Activated naive CD4-positive, alpha-beta T cell treated with anti-CD3 and anti-CD28 coated beads, Interleukin-2, amount 50 U/mL, for 72 hours (primary cell): ENCODE results near the gene RBM22. TPM values are rescaled to one million over a fixed set of nuclear protein-coding genes. Genes with fewer than 3 reads are reported as not detected.

Source experiments
- ATAC-seq, 2 donors: fragments of 150-1000 bp; cut with Tn5 transposase; 2 replicates each; pipeline ENCODE4 v1.10.0; 2021; ENCODE audit warnings: mild to moderate bottlenecking in 2 of 2, moderate library complexity in 2 of 2
- DNase-seq, 2 donors: peaks; one replicate each; pipeline ENCODE4 v3.0.0; 2021 to 2022; ENCODE audit warnings: low spot score in 2 of 2
- H3K27ac Mint-ChIP-seq, 2 donors: one replicate each; pipeline ENCODE4 v1.8.0; 2022; ENCODE audit warnings: mild to moderate bottlenecking in 2 of 2, mixed read lengths in 2 of 2
- H3K36me3 Mint-ChIP-seq, 2 donors: one replicate each; pipeline ENCODE4 v1.8.0; 2022; ENCODE audit warnings: mixed read lengths in 2 of 2
- H3K9me3 Mint-ChIP-seq, 2 donors: one replicate each; pipeline ENCODE4 v1.8.0; 2022; ENCODE audit warnings: mixed read lengths in 2 of 2
- total RNA-seq, 2 donors: library from RNA; stranded (reverse); gene quantifications; one replicate each; pipeline ENCODE4 v1.2.3, GENCODE V29; 2022

Gene RBM22
- total RNA-seq, 2 donors from 2014 or later = 62.0 to 104 TPM

GRCh38 chr5:150690760-150691159, 10.1 kb downstream of the RBM22 start:
- no peaks in the 10 kb centered on the region for H3K9me3 Mint-ChIP-seq
- H3K36me3 Mint-ChIP-seq = peaks cover 6 to 31% of the 10 kb centered on the region in 2 donors
- ATAC-seq (no peak), DNase-seq (no peak)
- peak overlapping the region in 1 of 2 donors; percentile 72 for H3K27ac Mint-ChIP-seq

DNA sequence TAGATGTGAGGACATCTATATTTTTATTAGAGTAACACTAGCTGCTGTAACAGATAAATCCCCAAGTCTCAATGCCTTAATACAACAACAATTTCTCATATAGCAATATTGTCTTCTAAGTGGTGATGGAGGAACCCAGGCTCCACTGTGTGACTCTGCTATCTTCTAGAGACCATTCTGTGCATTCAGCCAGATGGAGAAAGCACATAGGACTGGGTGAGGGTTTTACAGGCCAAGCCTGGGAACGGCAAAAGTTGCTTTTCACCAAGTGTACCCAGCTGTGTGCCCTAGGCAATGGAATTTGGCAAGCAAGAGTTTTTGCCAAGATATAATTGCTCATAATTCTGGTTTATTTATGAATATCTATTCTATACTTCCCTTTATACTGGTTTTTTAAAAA, 11.7 kb downstream of the RBM22 start:
- ATAC-seq (peak in 1 of 2 donors; percentile 10), DNase-seq (no peak)
- Mint-ChIP-seq H3K27ac (no peak overlapping the region), H3K36me3 (peaks cover 6 to 22% of the 10 kb centered on the region in 2 donors), H3K9me3 (no peaks in the 10 kb centered on the region)

DNA sequence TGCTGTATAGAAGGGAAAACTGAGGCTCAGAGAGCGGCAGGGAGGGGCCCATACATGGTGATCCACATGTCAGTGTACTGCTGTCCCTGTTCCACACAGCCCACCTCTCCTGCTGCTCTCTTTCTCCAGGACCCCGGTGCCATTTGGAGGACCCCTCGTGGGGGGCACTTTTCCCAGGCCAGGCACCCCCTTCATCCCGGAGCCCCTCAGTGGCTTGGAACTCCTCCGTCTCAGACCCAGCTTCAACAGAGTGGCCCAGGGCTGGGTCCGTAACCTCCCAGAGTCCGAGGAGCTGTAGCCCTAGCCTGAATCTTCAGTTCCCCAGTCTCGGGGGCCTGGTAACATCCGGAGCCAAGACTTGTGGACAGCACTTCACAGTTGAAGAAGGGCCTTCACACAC, 24.3 kb downstream of the RBM22 start:
- no peak overlapping the region for H3K27ac Mint-ChIP-seq
- H3K9me3 Mint-ChIP-seq = no peaks in the 10 kb centered on the region
- DNase-seq (no peak), ATAC-seq (no peak)
- H3K36me3 Mint-ChIP-seq = no peaks in the 10 kb centered on the region

DNA sequence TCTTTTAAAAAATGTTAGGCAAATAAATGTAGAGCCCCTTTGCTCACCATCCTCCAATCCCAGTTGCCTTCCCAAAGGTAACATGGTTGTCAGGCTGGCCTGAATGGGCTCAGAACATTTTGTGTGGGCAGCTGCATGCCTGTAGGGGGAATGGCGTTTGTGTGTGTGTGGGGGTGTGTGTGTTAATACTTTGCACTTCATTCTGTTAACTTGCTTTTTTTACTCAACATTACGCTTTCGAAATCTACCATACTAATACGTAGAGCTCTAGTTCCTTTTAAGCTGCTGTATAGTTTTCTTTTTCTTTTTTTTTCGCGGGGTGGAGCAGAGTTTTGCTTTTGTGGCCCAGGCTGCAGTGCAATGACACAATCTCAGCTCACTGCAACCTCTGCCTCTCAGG, 25.8 kb downstream of the RBM22 start:
- Mint-ChIP-seq H3K9me3 (no peaks in the 10 kb centered on the region), H3K27ac (no peak overlapping the region), H3K36me3 (no peaks in the 10 kb centered on the region)
- ATAC-seq = no peak
- DNase-seq = no peak

- DNase-seq = no peak
- Mint-ChIP-seq H3K9me3 (no peaks in the 10 kb centered on the region), H3K27ac (no peak overlapping the region), H3K36me3 (no peaks in the 10 kb centered on the region)
- no peak for ATAC-seq
These were observed 26.5 kb downstream of the RBM22 start for GRCh38 chr5:150674341-150674821.

- H3K27ac Mint-ChIP-seq = no peak overlapping the region
- DNase-seq (no peak), ATAC-seq (no peak)
- no peaks in the 10 kb centered on the region for H3K9me3 Mint-ChIP-seq
- H3K36me3 Mint-ChIP-seq = no peaks in the 10 kb centered on the region
These were observed 28.0 kb downstream of the RBM22 start for GRCh38 chr5:150672884-150673275.

- no peaks in the 10 kb centered on the region for H3K36me3 Mint-ChIP-seq
- DNase-seq = peak in 1 of 2 donors; percentile 30
- H3K9me3 Mint-ChIP-seq = no peaks in the 10 kb centered on the region
- peak; percentile 79 to 82 for ATAC-seq
- H3K27ac Mint-ChIP-seq = no peak overlapping the region
These were observed 28.5 kb downstream of the RBM22 start for GRCh38 chr5:150672237-150672883.

DNA sequence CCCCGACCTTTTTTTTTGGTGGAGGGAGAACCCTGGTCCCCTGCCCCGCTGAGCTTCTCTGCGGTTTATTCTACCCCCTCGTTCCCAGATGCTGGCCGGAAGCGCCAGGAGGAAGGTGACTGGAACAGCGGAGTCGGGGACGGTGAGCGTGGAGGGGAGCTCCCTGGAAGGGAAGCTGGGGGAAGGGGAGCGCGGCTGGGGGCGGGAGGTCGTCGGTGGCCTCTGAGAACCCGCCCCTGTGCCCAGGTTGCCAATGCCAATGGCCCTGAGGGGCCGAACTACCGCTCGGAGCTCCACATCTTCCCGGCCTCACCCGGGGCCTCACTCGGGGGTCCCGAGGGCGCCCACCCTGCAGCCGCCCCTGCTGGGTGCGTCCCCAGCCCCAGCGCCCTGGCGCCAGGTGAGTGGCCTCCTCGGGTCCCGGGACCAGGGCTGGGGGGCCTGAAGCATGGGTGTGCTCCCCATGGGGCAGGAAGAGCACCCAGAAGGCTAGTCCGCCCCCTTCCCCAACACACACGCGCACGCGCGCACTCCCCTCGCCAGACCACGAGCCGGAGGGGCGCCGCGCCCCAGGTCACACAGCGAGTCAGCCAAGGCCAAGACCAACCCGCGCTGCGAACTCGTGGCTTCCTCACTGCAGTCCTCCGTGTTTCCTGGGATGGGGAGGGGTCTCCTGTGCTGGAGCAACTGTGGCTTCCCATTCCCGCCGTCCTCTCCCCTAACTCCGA, 29.2 kb downstream of the RBM22 start:
- Mint-ChIP-seq H3K27ac (no peak overlapping the region), H3K9me3 (no peaks in the 10 kb centered on the region), H3K36me3 (no peaks in the 10 kb centered on the region)
- peak in 1 of 2 donors; percentile 25 for DNase-seq
- peak; percentile 61 to 68 for ATAC-seq

DNA sequence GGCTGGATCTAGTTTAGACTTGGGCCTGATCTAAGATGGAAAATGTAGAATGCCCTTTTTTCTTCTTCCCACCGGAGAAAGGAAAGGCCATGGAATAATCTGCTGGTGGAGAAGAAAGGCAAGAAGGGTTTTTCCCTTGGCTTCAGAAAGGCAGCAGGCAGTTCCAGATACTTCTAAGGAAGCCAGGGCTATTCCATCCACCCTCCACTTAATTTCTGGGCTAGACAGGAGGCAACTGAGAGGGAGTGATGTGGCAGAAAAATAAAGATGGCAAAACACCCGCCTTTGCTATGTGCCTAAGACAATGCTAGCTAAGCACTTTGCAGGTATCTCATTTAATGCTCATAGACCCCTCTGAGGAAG, 29.9 kb downstream of the RBM22 start:
- H3K36me3 Mint-ChIP-seq = no peaks in the 10 kb centered on the region
- DNase-seq (no peak), ATAC-seq (no peak)
- no peaks in the 10 kb centered on the region for H3K9me3 Mint-ChIP-seq
- no peak overlapping the region for H3K27ac Mint-ChIP-seq

DNA sequence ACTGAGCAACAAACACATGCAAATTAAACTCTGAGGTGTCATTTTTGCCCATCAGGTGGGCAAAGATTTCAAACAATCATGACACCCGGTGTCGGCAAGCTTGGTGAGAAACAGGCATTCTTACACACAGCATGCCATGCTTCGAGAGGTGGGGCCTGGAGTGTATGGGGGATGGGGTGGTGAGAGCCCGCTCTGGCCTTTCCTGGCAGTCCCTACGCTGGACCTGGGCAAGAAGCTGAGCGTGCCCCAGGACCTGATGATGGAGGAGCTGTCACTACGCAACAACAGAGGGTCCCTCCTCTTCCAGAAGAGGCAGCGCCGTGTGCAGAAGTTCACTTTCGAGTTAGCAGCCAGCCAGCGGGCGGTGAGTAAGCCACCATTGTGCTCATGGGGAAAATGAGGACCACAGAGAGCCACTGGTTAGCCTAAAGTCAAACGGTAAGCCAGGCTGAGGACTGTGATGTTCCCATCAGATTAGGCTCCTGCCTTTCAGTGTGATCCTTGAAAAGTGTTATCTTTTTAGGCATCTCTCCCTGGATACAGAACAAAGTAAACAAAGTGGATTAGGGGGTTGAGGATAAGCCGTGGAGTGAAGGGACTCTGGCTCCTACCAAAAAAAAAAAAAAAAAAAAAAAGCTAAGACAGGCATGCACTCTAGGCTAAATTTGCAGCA, 30.5 kb downstream of the RBM22 start:
- Mint-ChIP-seq H3K36me3 (no peaks in the 10 kb centered on the region), H3K9me3 (no peaks in the 10 kb centered on the region), H3K27ac (no peak overlapping the region)
- ATAC-seq = no peak
- no peak for DNase-seq

DNA sequence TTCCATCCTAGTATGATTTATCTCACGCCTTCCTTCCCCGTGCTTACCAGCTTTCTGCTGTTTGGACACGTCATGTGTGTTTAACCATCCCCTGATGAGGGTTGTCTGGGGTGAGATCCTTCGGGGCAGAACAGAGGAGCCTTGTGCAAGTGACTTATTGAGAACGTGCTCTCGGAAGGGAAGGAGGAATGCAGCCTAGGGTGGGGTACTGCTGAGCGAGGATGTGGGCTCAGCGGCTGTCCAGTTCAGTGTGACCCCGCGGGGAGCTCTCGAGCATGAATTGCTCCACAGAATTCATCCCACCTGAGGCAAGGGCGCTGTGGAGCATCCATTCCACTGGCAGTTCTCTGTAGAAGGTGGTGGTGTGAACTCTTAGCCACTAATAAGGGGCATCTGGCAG, 35.8 kb downstream of the RBM22 start:
- Mint-ChIP-seq H3K27ac (no peak overlapping the region), H3K9me3 (no peaks in the 10 kb centered on the region), H3K36me3 (no peaks in the 10 kb centered on the region)
- no peak for DNase-seq
- no peak for ATAC-seq

DNA sequence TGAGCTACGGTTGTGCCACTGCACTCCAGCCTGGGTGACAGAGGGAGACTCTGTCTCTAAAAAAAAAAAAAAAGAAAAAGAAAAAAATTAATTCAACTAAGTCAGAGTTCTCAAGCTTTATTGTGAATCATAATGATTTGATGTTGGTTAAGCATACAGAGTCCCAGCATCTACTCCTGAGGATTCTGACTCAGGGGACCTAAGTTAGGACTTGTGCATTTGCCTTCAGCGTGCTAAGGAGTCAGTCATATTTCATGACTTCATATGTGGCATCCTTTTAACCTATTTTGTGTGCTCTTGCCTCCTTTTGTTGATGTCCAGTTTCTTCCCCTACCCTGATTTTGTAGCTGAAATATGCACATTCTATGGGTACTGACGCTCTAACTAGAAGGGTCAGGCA, 36.9 kb downstream of the RBM22 start:
- Mint-ChIP-seq H3K27ac (no peak overlapping the region), H3K36me3 (no peaks in the 10 kb centered on the region), H3K9me3 (no peaks in the 10 kb centered on the region)
- ATAC-seq (no peak), DNase-seq (no peak)

DNA sequence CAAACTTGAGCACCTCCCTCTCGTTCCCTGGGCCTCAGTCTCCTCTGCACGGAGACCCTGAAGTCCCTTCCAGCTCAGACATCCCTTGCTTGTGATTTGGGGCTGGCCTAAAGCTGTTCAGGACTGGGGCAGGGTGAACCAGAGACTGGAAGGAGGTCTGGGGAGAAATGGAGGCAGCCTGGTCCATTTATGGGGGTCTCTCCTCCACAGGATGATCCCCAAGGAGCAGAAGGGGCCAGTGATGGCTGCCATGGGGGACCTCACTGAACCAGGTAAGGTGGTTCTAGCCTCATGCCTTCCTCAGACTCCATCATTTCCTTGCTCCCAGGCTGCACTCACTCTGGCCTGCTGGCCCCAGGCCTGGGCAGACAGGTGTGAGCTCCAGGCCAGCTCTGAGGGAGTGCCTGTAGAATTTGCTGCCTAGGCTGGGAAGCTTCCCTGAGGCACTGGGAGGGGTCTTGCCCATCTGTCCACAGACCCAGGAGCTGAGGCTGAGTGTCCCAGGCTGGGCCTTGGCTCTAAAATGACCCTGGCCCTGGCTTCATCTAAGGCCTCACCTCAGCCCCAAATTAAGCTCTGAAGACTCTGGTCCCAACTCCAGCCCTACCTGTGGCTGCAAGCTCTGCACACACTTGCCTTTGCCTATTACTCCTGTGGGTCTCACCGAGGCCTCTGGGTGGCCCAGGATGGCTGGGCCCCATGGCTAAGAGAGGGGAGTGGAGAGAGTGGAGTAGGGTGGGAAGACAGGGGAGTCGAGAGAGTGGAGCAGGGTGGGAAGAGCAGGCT, 37.9 kb downstream of the RBM22 start:
- no peak overlapping the region for H3K27ac Mint-ChIP-seq
- H3K36me3 Mint-ChIP-seq = no peaks in the 10 kb centered on the region
- no peaks in the 10 kb centered on the region for H3K9me3 Mint-ChIP-seq
- ATAC-seq = no peak
- DNase-seq = no peak

DNA sequence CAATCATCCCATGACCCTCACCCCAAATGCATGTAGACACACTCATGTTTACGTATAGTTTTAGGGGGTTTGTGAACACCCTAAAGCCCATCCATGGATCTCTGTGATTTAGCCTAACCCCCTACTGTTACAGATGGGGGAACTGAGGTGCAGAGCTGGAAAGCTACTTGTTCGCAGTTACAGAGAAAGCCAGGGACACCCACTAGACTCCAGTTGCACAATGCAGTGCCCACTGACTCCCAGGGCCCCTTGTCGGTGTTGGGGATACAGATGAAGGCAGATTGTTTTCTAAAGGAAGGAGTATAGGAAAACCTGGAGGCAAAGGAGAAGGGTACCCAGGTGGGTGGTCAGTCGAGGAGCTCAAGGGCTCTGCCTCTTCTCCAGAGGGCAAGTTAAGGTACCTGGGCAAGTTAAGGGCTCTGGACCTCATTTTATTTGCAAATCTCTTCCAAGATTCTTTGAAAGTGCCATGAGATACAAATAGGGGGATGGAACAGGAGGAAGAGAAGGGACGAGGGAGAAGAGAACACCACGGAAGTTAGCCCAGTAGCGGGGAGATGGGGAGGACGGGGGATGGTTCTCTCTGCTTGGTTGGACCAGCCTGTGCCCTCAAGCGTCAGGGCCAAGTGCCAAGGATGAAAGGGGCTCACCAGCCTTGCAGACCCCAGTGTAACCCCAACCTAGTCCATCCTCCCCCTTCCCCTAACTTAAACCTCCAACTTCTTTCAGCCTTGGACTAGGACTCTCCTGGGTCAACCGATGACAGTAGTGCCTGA, 38.9 kb downstream of the RBM22 start:
- no peak for DNase-seq
- Mint-ChIP-seq H3K27ac (peak overlapping the region in 1 of 2 donors; percentile 50), H3K9me3 (no peaks in the 10 kb centered on the region), H3K36me3 (no peaks in the 10 kb centered on the region)
- ATAC-seq = no peak

GRCh38 chr5:150661086-150661485, 39.8 kb downstream of the RBM22 start, which contains the start of gene MYOZ3:
Gene MYOZ3, plus strand, starts transcription at chr5:150661251. Its CDS starts 1,691 bp downstream, at chr5:150662942.
- no peaks in the 10 kb centered on the region for H3K36me3 Mint-ChIP-seq
- peak within 1 kb of the TSS in 1 of 2 donors; percentile 50 for H3K27ac Mint-ChIP-seq
- no peaks in the 10 kb centered on the region for H3K9me3 Mint-ChIP-seq
- ATAC-seq = no peak
- no peak for DNase-seq
